Ishikawa (cell line): ENCODE data around the gene LRRC10B.

Source experiments
- CEBPB ChIP-seq: IDR thresholded peaks from 2 replicates; pipeline ENCODE4 v1.6.1; 2012
- CREB1 ChIP-seq: IDR thresholded peaks from 2 replicates; pipeline ENCODE4 v1.6.1; 2012; ENCODE audit warnings: low read depth
- EP300 ChIP-seq: IDR thresholded peaks from 2 replicates; pipeline ENCODE4 v1.6.1; 2012; ENCODE audit warnings: borderline replicate concordance
- FOXM1 ChIP-seq: IDR thresholded peaks from 2 replicates; pipeline ENCODE4 v1.6.1; 2012; ENCODE audit warnings: low read depth, borderline replicate concordance
- RAD21 ChIP-seq: IDR thresholded peaks from 2 replicates; pipeline ENCODE4 v1.6.1; 2012; ENCODE audit warnings: low read depth
- TAF1 ChIP-seq: IDR thresholded peaks from 2 replicates; pipeline ENCODE4 v1.6.1; 2012; ENCODE audit warnings: low read depth, mild to moderate bottlenecking
- TCF12 ChIP-seq: IDR thresholded peaks from 2 replicates; pipeline ENCODE4 v1.6.1; 2012; ENCODE audit warnings: low read depth
- ZBTB7A ChIP-seq: IDR thresholded peaks from 2 replicates; pipeline ENCODE4 v1.6.1; 2012; ENCODE audit warnings: low read depth
- TF ChIP-seq, protein P1 (sequence below): IDR thresholded peaks from 2 replicates; pipeline ENCODE4 v1.6.1; 2012
- TF ChIP-seq, protein P2 (sequence below): IDR thresholded peaks from 2 replicates; pipeline ENCODE4 v1.6.1; 2012; ENCODE audit warnings: low read depth, mild to moderate bottlenecking
- TF ChIP-seq, protein P3 (sequence below): IDR thresholded peaks from 2 replicates; pipeline ENCODE4 v1.6.1; 2012

DNA sequence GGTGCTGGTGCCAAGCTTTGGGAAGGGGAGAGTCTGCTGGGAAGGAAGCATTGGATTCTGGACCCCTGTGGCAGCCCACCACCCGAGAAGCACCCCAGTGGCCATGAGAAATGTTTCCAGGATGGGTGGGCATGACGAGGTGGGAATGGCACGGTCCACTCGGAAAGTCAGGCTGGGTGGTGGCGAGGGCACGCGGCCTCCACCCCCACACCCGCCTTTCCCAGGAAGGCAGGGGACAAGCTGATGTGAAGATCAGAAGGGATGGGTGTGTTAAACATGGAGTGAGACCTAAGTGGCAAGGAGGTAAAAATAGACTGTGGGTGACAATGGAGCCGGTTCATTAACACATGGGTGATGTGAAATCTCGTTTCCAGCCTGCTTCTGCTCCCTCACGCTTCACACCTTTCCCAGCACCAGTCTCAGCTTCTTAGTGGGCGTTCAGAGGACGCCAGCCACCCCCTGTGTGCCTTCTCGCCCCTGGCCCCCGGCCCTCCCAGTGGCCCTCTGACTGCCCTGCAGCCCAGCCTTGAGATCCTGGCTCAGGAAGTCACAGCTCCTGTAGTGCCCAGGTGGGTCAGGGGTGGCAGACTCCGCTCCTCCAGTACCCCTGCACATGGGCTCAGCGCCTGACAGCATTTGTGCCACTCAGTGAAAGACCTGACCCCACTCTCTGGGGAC lies 27.6 kb downstream of the LRRC10B start:
- TF ChIP-seq TCF12 (no peak), FOXM1 (no peak), RAD21 (no peak), ZBTB7A (no peak), EP300 (no peak), CEBPB (no peak), CREB1 (no peak), TAF1 (no peak)
- TF ChIP-seq, protein P1, sequence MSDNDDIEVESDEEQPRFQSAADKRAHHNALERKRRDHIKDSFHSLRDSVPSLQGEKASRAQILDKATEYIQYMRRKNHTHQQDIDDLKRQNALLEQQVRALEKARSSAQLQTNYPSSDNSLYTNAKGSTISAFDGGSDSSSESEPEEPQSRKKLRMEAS = no peak
- TF ChIP-seq, protein P2, sequence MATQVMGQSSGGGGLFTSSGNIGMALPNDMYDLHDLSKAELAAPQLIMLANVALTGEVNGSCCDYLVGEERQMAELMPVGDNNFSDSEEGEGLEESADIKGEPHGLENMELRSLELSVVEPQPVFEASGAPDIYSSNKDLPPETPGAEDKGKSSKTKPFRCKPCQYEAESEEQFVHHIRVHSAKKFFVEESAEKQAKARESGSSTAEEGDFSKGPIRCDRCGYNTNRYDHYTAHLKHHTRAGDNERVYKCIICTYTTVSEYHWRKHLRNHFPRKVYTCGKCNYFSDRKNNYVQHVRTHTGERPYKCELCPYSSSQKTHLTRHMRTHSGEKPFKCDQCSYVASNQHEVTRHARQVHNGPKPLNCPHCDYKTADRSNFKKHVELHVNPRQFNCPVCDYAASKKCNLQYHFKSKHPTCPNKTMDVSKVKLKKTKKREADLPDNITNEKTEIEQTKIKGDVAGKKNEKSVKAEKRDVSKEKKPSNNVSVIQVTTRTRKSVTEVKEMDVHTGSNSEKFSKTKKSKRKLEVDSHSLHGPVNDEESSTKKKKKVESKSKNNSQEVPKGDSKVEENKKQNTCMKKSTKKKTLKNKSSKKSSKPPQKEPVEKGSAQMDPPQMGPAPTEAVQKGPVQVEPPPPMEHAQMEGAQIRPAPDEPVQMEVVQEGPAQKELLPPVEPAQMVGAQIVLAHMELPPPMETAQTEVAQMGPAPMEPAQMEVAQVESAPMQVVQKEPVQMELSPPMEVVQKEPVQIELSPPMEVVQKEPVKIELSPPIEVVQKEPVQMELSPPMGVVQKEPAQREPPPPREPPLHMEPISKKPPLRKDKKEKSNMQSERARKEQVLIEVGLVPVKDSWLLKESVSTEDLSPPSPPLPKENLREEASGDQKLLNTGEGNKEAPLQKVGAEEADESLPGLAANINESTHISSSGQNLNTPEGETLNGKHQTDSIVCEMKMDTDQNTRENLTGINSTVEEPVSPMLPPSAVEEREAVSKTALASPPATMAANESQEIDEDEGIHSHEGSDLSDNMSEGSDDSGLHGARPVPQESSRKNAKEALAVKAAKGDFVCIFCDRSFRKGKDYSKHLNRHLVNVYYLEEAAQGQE = no peak
- TF ChIP-seq, protein P3, sequence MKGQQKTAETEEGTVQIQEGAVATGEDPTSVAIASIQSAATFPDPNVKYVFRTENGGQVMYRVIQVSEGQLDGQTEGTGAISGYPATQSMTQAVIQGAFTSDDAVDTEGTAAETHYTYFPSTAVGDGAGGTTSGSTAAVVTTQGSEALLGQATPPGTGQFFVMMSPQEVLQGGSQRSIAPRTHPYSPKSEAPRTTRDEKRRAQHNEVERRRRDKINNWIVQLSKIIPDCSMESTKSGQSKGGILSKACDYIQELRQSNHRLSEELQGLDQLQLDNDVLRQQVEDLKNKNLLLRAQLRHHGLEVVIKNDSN = no peak
